IPS-18a (cell line): ENCODE data around the gene SOX5.

Source experiments
- H3K27ac ChIP-seq: one replicate; pipeline ENCODE4 v1.5.1; 2013; ENCODE audit warnings: low read length
- H3K27me3 ChIP-seq: one replicate; pipeline ENCODE4 v1.6.1; 2013; ENCODE audit warnings: mild to moderate bottlenecking, low read length; ENCODE audit not compliant: control insufficient read depth, insufficient read depth
- H3K36me3 ChIP-seq: one replicate; pipeline ENCODE4 v1.6.1; 2013; ENCODE audit warnings: low read depth, low read length; ENCODE audit not compliant: control insufficient read depth
- H3K4me1 ChIP-seq: one replicate; pipeline ENCODE4 v1.6.1; 2013; ENCODE audit warnings: low read depth, low read length; ENCODE audit not compliant: control insufficient read depth
- H3K4me3 ChIP-seq: one replicate; pipeline ENCODE4 v1.5.1; 2013; ENCODE audit warnings: low read length
- H3K9ac ChIP-seq: one replicate; pipeline ENCODE4 v1.6.1; 2013; ENCODE audit warnings: mild to moderate bottlenecking, low read length, moderate library complexity
- H3K9me3 ChIP-seq: one replicate; pipeline ENCODE4 v1.6.1; 2013; ENCODE audit warnings: low read depth, low read length; ENCODE audit not compliant: control insufficient read depth

The SOX5 gene

GRCh38 chr12:23752245-23752644 is 197.2 kb downstream of the SOX5 start:
- no peak overlapping the region for H3K4me3 ChIP-seq
- H3K27ac ChIP-seq = no peak overlapping the region
- H3K36me3 ChIP-seq = no peaks in the 10 kb centered on the region

GRCh38 chr12:23751641-23752040 is 197.8 kb downstream of the SOX5 start:
- Histone ChIP-seq H3K36me3 (no peaks in the 10 kb centered on the region), H3K4me1 (peaks cover 34% of the 10 kb centered on the region), H3K9me3 (no peaks in the 10 kb centered on the region), H3K27ac (no peak overlapping the region), H3K27me3 (no peaks in the 10 kb centered on the region), H3K9ac (no peak overlapping the region), H3K4me3 (no peak overlapping the region)

More at GRCh38 chr12:23752245-23752644, 197.2 kb downstream of the SOX5 start:
- no peak overlapping the region for H3K9ac ChIP-seq
- no peaks in the 10 kb centered on the region for H3K27me3 ChIP-seq
- no peaks in the 10 kb centered on the region for H3K9me3 ChIP-seq
- peaks cover 40% of the 10 kb centered on the region for H3K4me1 ChIP-seq

GRCh38 chr12:23750923-23751322 is 198.5 kb downstream of the SOX5 start:
- Histone ChIP-seq H3K4me3 (no peak overlapping the region), H3K9ac (no peak overlapping the region), H3K27ac (no peak overlapping the region), H3K36me3 (no peaks in the 10 kb centered on the region), H3K27me3 (no peaks in the 10 kb centered on the region), H3K9me3 (no peaks in the 10 kb centered on the region), H3K4me1 (peaks cover 27% of the 10 kb centered on the region)

GRCh38 chr12:23744696-23745095 is 204.8 kb downstream of the SOX5 start:
- H3K9ac ChIP-seq = no peak overlapping the region
- H3K36me3 ChIP-seq = no peaks in the 10 kb centered on the region
- no peaks in the 10 kb centered on the region for H3K9me3 ChIP-seq
- H3K27me3 ChIP-seq = no peaks in the 10 kb centered on the region
- no peak overlapping the region for H3K27ac ChIP-seq
- H3K4me1 ChIP-seq = peaks cover 7% of the 10 kb centered on the region
- no peak overlapping the region for H3K4me3 ChIP-seq

GRCh38 chr12:23742574-23742973 is 206.9 kb downstream of the SOX5 start:
- H3K27me3 ChIP-seq = no peaks in the 10 kb centered on the region
- H3K9ac ChIP-seq = no peak overlapping the region
- H3K9me3 ChIP-seq = no peaks in the 10 kb centered on the region
- peaks cover 7% of the 10 kb centered on the region for H3K4me1 ChIP-seq
- H3K4me3 ChIP-seq = no peak overlapping the region
- no peak overlapping the region for H3K27ac ChIP-seq
- H3K36me3 ChIP-seq = no peaks in the 10 kb centered on the region

GRCh38 chr12:23731493-23731892 is 218.0 kb downstream of the SOX5 start:
- Histone ChIP-seq H3K4me1 (no peaks in the 10 kb centered on the region), H3K9me3 (no peaks in the 10 kb centered on the region), H3K4me3 (no peak overlapping the region), H3K27ac (no peak overlapping the region), H3K36me3 (no peaks in the 10 kb centered on the region), H3K27me3 (no peaks in the 10 kb centered on the region), H3K9ac (no peak overlapping the region)

- Histone ChIP-seq H3K27me3 (no peaks in the 10 kb centered on the region), H3K36me3 (no peaks in the 10 kb centered on the region), H3K4me3 (no peak overlapping the region), H3K9ac (no peak overlapping the region), H3K9me3 (no peaks in the 10 kb centered on the region), H3K4me1 (no peaks in the 10 kb centered on the region), H3K27ac (no peak overlapping the region)
These were observed 218.4 kb downstream of the SOX5 start for GRCh38 chr12:23731035-23731434.

- Histone ChIP-seq H3K9me3 (no peaks in the 10 kb centered on the region), H3K4me3 (no peak overlapping the region), H3K36me3 (no peaks in the 10 kb centered on the region), H3K4me1 (no peaks in the 10 kb centered on the region), H3K27ac (no peak overlapping the region), H3K9ac (no peak overlapping the region), H3K27me3 (no peaks in the 10 kb centered on the region)
These were observed 220.1 kb downstream of the SOX5 start for GRCh38 chr12:23729359-23729758.

- Histone ChIP-seq H3K27ac (no peak overlapping the region), H3K36me3 (no peaks in the 10 kb centered on the region), H3K9me3 (no peaks in the 10 kb centered on the region), H3K9ac (no peak overlapping the region), H3K4me3 (no peak overlapping the region), H3K27me3 (no peaks in the 10 kb centered on the region), H3K4me1 (no peaks in the 10 kb centered on the region)
These were observed 222.8 kb downstream of the SOX5 start for GRCh38 chr12:23726646-23727045.

GRCh38 chr12:23722655-23723054 is 226.8 kb downstream of the SOX5 start:
- Histone ChIP-seq H3K9ac (no peak overlapping the region), H3K36me3 (no peaks in the 10 kb centered on the region), H3K4me3 (no peak overlapping the region), H3K27ac (no peak overlapping the region), H3K27me3 (no peaks in the 10 kb centered on the region), H3K9me3 (no peaks in the 10 kb centered on the region), H3K4me1 (no peaks in the 10 kb centered on the region)

GRCh38 chr12:23721268-23721667 is 228.2 kb downstream of the SOX5 start:
- H3K4me3 ChIP-seq = no peak overlapping the region
- no peak overlapping the region for H3K9ac ChIP-seq
- H3K27me3 ChIP-seq = no peaks in the 10 kb centered on the region
- H3K4me1 ChIP-seq = no peaks in the 10 kb centered on the region
- no peaks in the 10 kb centered on the region for H3K36me3 ChIP-seq
- no peak overlapping the region for H3K27ac ChIP-seq
- no peaks in the 10 kb centered on the region for H3K9me3 ChIP-seq

GRCh38 chr12:23719493-23719892 is 230.0 kb downstream of the SOX5 start:
- no peaks in the 10 kb centered on the region for H3K36me3 ChIP-seq
- H3K27me3 ChIP-seq = no peaks in the 10 kb centered on the region
- H3K9me3 ChIP-seq = no peaks in the 10 kb centered on the region
- no peak overlapping the region for H3K9ac ChIP-seq
- H3K4me1 ChIP-seq = no peaks in the 10 kb centered on the region
- no peak overlapping the region for H3K27ac ChIP-seq
- no peak overlapping the region for H3K4me3 ChIP-seq
